Glomerular visceral epithelial cell (primary cell): ENCODE measurements around the gene TMPRSS12.
"Not testable (repeated sequence)": the region's sequence is repeated elsewhere in the genome, so short reads cannot be mapped to it uniquely, and the experiment has no call there.

Source experiments
- DNase-seq: peaks from one replicate; pipeline ENCODE4 v3.0.0-alpha.2; 2016; ENCODE audit errors: extremely low spot score

TMPRSS12 gene

DNA sequence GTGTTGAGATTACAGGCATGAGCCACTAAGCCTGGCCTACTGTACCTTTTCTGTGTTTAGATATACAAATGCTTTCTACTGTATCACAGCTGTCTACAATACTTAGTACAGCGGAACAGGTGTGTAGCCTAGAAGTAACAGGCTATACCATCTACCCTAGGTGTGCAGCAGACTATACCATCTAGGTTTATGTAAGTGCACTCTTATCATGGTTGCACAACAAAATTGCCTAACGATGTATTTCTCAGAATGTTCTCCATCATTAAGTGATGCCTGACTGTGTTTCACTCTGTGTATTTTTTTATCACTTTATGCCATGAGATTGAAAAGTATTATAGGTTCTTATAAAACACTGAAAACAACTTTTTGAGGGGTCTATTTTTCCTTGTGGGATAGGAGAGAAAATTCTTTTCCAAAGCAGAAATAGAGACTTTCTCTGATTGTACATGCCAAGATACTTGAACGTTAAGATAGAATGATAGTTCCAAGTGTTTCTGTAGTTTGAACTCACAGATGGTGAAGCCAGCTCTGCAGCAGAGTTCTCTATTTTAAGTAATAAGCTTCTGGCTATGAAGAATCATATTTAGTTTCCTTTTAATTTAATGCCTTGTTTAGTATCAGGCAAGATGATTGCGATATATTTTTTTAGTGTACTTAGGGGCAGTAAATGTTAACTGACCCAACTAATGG, 17.0 kb downstream of the TMPRSS12 start:
- no peak for DNase-seq

DNA sequence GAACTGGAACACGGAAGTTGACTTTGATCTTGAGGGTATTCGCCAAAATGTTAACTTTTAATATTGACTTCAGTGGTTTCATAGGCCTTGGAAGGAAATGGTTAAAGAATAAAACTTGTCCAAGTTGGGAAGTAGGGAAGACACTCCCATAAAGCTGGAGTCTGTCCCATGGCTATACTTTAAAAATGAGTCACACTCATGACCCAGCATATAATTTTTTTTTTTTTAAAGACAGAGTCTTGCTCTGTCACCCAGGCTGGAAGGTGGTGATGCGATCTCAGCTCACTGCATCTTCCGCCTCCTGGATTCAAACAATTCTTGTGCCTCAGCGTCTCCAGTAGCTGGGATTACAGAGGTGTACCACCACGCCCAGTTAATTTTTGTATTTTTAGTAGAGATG, 19.6 kb downstream of the TMPRSS12 start:
- DNase-seq, result peak; percentile 20

DNA sequence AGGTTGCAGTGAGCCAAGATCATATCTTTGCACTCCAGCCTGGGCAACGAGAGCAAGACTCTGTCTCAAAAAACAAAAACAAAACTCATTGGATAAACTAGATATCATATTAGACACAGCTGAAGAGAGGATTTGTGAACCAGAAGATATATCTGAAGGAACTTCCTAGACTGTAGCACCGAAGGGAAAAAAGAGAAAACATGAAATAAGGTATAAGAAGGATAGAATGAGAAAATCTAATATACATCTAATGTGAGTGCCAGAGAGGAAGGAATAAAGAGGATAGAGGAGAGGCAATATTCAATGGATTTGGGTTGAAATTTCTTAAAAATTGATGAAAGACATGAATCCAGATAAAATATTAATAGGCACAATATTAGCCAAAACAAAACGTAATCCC, 22.5 kb downstream of the TMPRSS12 start:
- no peak for DNase-seq

DNA sequence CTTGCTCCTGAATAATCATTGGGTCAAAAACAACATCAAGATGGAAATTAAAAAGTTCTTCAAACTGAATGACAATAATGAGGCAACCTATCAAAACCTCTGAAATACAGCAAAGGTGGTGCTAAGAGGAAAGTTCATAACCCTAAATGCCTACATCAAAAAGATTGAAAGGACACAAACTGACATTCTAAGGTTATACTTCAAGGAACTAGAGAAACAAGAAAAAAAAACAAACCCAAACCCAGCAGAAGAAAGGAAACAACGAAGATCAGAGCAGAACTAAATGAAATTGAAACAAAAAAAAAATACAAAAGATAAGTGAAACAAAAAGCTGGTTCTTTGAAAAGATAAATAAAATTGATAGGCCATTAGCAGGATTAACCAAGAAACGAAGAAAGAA, 26.2 kb downstream of the TMPRSS12 start:
- not testable (repeated sequence) for DNase-seq

DNA sequence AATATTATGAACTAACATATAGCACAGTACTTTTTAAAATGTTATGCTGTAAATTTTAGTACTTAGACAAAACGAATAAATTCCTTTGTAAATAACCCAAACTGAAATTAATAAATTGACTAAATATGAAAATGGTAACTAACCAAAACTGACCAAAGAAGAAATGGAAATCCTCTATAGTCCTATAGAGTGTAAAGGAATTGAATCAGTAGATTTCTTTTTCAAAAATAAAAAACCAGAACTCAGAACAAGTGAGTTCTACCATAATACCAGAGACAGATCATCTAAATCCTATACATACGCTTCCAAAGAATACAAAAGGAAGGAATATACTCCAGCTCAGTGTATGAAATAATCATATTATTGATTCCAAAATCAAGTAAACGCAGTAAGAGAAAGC, 39.8 kb downstream of the TMPRSS12 start:
- DNase-seq, result no peak

DNA sequence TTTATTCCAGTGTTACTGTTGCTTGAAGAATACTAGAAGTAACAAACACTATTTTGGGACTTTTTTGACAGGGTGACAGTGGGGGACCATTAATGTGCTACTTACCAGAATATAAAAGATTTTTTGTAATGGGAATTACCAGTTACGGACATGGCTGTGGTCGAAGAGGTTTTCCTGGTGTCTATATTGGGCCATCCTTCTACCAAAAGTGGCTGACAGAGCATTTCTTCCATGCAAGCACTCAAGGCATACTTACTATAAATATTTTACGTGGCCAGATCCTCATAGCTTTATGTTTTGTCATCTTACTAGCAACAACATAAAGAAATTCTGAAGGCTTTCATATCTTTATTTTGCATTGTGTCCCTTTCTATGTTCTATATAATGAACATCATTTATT, 44.5 kb downstream of the TMPRSS12 start:
- DNase-seq, result no peak

DNA sequence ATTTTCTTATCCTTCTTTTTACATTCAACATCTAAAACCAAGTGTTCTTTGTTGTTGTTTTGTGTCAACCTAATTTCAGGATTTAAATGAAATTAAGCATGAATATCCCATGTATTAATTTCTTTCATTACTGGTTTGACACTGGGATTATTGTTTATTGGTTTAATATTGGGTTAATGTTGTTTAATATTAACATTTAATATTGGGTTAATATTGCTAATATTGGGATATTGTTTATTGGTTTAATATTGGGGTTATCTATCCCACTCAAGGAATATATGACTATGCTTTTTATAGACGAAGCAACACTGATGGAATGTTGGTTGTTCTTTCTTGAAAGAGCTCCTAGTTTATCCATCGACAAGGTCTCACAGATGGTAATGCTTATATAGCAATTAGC, 45.9 kb downstream of the TMPRSS12 start:
- DNase-seq, result no peak

DNA sequence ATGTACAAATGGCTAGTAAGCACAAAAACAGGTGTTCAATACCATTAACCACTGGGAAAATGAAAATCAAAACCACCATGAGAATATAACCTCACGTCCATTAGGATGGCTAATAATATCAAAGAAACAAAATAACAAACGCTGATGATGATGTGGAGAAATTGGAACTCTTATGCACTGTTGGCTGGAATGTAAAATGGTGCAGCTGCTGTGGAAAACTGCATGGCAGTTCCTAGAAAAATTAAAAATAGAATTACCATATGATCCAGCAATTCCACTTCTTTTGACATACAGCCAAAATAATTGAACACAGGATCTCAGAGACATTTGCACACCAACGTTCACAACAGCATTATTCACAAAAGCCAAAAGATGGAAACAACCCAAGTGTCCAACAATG, 51.5 kb downstream of the TMPRSS12 start:
- no peak for DNase-seq

DNA sequence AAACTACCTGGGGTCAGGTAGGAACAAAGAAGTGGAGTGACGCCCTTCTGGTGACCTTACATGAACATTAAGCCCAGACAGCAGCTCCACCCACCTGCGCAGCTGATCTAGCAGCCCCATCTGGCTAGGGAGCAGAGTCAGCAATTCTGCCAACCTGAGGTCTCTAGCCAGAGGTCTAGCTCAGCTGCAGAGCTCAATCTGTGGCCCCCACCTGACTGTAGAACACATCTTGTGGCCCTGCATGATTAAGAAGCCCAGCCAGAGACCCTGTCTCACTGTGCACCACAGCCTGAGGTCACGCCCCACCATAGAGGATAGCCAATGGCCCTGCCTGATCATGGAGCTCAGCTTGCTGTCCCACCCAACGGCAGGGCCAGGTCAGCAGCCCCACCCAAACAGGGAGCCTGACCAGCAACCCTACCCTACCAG, 59.0 kb downstream of the TMPRSS12 start:
- DNase-seq, result no peak

DNA sequence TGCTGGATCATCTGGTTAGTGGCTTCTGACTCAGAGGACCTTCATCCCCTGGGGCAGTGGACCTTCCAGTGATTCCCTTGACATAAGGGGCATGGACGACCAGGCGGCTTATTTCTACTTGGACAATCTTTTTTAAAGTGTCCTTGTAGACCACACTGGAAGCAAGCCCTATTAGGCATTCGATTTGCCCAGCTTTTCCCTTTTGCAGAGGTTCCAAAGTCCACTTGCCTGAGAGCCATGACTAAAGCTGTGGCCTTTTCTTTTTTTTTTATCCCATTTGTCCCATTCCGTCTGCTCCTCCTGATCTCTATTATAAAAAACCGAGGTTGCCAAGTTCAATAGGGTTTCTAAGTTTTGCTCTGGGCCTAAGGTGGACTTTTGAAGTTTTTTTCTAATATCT, 65.8 kb downstream of the TMPRSS12 start:
- DNase-seq, result not testable (repeated sequence)

DNA sequence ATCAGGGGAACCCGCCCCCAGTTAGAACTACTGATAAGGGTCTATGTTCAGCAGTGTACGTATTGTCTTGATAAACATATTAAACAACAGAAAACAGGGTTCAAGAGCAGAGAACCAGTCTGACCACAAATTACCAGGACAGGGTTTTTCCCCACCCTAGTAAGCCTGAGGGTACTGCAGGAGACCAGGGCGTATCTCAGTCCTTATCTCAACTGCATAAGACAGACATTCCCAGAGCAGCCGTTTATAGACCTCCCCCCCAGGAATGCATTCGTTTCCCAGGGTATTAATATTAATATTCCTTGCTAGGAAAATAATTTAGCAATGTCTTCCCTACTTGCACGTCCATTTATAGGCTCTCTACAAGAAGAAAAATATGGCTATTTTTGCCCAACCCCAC, 69.6 kb downstream of the TMPRSS12 start:
- DNase-seq, result not testable (repeated sequence)

DNA sequence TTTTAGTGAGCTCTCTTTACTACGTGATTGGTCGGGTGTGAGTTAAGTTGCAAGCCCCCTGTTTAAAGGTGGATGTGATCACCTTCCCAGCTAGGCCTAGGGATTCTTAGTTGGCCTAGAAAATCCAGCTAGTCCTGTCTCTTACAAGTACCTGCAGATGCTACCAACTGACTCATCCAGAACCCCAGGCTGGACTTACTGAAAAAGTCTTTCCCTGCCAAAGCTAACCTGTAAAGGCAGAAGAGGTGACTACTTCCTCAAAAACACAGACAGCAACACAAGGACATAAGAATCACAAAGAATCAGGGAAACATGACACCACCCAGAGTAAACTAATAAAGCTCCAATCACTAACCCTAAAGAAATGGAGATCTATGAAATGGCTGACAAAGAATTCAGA, 70.5 kb downstream of the TMPRSS12 start:
- DNase-seq, result no peak

DNA sequence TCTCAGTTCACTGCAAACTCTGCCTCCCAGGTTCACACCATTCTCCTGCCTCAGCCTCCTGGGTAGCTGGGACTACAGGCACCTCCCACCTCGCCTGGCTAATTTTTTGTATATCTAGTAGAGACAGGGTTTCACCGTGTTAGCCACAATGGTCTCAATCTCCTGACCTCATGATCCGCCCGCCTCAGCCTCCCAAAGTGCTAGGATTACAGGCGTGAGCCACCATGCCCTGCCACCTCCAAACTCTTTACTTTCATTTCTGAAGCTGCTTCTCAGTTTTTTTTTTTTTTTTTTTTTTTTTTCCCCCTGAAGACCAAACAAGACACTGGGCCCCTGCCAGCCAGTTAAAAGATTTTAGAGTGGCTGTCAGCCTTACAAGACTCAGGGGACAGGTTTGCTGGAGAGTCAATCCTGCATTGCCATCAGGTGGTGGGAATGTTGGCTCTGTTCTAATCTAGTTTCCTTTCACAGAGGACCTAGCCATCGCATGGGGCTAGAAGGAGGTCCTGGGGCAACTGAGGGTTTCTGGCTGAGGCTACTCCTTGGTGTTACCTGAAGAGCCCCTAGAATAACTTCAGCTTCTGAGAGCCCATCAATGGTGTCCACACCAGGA, 72.3 kb downstream of the TMPRSS12 start:
- no peak for DNase-seq

DNA sequence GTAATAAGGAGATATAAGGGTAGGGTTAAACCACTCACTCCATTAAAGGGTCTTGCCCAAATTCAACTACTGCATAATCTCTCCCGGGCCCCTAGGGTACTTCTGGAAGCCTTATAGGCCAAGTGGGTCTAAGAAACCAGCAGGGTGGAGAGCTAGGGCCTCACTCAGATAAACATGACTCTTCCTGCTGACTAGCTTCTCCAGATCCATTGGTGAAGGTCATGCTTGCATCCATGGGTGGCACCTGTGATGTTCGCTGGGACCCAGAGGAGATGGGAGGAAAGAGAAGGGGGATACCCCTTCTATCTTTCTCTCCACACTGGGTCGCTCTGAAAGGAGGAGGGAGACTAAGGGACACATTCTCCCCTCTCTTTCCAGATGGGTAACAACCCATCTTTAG, 73.6 kb downstream of the TMPRSS12 start:
- no peak for DNase-seq

DNA sequence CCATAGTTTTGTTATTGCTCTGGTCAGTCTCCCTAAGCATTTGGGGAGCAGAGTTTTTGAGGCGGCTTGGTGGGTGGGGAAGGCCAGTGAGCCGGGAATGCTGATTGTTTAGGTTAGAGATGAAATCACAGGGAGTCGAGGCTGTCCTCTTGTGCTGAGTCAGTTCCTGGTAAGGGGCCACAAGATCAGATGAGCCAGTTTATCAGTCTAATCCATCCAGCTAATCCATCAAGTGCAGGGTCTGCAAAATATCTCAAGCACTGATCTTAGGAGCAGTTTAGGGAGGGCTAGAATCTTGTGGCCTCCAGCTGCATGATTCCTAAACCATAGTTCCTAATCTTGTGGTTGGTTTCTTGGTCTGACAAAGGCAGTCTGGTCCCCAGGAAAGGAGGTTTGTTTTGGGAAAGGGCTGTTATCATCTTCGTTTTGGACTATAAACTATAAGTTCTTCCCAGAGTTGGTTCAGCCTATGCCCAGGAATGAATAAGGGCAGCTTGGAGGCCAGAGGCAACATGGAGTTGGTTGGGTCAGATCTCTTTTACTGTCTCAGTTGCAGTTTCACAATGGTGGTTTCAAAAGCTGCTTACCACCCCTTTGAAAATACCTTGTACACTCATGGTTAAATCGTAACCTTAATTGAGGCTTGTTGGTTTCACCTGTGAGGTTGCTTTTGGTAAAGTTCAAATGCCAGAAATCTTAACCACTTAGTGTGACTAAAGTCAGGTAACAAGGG, 76.0 kb downstream of the TMPRSS12 start:
- no peak for DNase-seq

DNA sequence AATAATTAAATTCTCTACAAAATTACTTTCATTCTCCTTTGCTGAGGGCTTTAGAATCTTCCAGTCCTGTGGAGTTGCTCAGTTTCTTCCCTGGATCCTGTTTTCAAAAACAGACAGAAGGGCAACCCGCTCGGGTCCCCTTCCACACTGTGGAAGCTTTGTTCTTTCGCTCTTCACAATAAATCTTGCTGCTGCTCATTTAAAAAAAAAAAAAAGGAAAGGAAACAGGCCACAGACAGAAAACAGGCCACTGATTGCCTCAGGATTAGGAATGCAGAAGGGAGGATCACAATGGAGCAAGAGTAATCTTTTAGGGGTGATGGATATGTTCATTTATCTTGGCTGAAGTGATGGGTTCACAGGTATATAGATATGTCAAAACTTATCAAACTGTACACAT, 80.1 kb downstream of the TMPRSS12 start:
- DNase-seq, result no peak

DNA sequence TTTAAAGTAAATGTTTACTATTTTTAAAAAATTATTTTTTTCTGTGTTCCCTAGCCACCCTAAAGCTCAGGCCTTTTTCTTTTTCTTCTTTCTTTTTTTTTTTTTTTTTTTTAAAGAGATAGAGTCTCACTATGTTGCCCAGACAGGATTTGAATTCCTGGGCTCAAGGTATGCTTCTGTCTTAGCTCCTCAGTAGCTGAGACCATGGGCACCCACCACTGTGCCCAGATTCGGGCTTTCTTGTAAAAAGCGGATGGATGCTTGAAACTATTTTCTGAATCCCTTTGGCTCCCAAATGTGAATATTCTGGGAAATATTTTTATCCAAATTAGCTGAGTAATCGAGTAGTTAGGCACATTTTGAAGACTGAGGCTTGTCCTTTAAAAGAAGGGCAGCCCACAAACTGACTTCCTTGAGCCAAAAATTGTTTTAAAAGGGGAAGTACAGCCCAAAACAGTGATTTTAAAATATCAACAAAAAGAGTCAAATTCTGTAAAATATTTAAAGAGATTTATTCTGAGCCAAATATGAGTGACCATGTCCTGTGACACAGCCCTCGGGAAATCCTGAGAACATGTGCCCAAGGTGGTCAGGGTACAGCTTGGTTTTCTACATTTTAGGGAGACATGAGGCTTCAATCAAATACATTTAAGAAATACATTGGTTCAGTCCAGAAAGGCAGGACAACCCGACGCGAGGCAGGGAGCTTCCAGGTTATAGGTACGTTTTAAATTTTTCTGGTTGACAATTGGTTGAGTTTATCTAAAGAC, 80.8 kb downstream of the TMPRSS12 start:
- DNase-seq, result no peak

DNA sequence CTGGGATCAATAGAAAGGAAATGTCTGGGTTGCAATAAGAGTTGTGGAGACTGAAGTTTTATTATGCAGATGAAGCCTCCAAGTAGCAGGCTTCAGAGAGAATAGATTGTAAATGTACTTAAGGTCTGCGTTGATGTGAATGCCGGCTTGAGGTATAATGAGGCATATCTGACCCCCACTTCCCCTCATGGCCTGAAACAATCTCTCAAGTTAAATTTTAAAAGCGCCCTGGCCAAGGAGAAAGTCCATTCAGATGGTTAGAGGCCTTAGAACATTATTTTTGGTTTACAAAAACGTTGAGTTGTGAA, 81.4 kb downstream of the TMPRSS12 start:
- peak; percentile 6 for DNase-seq

DNA sequence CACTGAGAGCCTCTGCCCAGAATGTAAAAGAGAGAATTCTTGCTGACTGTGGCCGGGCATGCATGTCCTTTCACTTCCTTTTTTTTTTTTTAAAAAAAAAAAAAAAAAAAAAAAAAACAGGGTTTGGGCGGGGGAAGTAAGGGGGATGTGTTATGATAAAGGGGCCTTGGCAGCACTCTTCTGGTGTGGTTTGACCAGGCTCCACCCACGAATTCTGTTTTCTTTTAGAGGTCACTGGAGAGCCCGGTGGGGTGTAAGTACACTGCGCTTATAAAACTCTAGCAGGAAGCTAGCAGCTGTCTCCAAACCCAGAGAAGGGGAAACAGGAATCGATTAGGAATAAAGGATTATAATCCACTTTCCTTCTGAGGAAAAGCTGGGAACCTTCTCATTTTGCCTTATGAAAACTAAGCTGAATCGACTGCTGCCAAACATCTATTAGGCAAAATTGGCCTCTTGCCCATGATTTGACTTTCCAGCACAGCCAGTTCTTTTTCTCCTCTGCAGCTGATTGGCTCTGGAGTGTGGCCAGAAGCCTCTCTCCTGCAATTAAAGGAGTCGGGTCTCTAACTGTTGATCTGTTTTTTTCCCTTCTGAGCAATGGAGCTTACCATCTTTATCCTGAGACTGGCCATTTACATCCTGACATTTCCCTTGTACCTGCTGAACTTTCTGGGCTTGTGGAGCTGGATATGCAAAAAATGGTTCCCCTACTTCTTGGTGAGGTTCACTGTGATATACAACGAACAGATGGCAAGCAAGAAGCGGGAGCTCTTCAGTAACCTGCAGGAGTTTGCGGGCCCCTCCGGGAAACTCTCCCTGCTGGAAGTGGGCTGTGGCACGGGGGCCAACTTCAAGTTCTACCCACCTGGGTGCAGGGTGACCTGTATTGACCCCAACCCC, 82.0 kb downstream of the TMPRSS12 start:
- DNase-seq, result peak; percentile 69

DNA sequence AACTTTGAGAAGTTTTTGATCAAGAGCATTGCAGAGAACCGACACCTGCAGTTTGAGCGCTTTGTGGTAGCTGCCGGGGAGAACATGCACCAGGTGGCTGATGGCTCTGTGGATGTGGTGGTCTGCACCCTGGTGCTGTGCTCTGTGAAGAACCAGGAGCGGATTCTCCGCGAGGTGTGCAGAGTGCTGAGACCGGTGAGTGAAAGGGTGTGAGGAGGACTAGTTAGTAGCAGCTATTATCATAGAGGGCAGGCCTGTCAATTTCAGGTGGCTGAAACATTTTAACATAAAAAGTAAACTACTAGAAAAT, 82.6 kb downstream of the TMPRSS12 start:
- DNase-seq, result no peak

DNA sequence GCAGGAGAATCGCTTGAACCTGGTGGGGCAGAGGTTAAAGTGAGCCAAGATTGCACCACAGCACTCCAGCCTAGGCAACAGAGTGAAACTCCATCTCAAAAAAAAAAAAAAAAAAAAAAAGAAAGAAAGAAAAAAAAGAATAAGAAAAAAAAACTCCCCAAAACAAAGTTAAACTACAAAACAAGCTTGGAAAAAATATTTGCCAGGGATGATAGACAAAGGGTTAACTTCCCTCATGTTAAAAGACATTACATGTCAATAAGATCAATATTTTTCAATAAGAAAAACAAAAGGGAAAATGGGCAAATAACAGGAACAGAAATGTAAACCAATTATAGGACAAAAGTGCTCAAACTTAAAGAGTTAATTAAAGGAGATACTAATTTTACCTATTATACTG, 83.2 kb downstream of the TMPRSS12 start:
- no peak for DNase-seq

DNA sequence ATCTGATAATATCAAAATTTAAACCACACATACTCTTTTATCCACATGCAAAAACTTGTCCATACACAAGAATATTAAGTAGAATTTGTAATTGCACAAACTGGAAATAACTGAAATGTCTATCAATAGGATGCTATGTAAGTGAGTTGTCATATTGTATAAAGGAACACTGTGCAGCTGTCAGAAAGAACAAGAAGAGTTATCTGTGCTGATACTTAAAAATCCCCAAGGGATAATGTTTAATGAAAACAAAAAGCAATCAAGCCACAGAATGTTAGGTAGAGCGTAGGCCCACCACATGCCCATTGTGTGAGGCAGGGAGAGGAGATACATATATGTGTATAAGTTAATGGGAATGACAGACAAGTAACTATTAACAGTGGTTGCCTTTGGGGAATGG, 83.7 kb downstream of the TMPRSS12 start:
- DNase-seq, result no peak
